ENCODE measurements around the gene GRIN2A.

GRCh38 chr16:10136916-10137315 is 45.3 kb downstream of the GRIN2A start:
- TF ChIP-seq CTCF (IDR thresholded peaks at IDR 0.05) (no peak), POLR2A (IDR thresholded peaks at IDR 0.05; ENCODE audit: low read length) (no peak), PBX3 (IDR thresholded peaks at IDR 0.05) (no peak), HDAC2 (IDR thresholded peaks at IDR 0.05) (no peak), RFX5 (IDR thresholded peaks at IDR 0.05) (no peak), SMC3 (IDR thresholded peaks at IDR 0.05) (no peak), SREBF2 (IDR thresholded peaks at IDR 0.05) (no peak), HMGXB4 (CRISPR knock-in tag; IDR thresholded peaks at IDR 0.05; ENCODE audit: borderline replicate concordance) (no peak)
